ENCODE results near the gene KRTAP6-1.

Gene KRTAP6-1

GRCh38 chr21:30613836-30614235, at the start of gene KRTAP6-1:
Gene KRTAP6-1, minus strand, starts transcription at chr21:30613930. Its CDS starts 26 bp downstream, at chr21:30613904.
- no peak for DNase-seq

- no peak for DNase-seq
Observed at GRCh38 chr21:30652891-30653290, 39.2 kb upstream of the KRTAP6-1 start.

- DNase-seq, result no peak
Observed at GRCh38 chr21:30646904-30647414, 33.2 kb upstream of the KRTAP6-1 start.

GRCh38 chr21:30642564-30642963, 28.8 kb upstream of the KRTAP6-1 start, which contains the start of gene KRTAP20-3:
Gene KRTAP20-3, plus strand, starts transcription at chr21:30642864.
- DNase-seq, result no peak

GRCh38 chr21:30638686-30639085, 25.0 kb upstream of the KRTAP6-1 start:
- DNase-seq, result no peak

GRCh38 chr21:30634906-30635305, 21.2 kb upstream of the KRTAP6-1 start, which contains the start of gene KRTAP20-2:
Gene KRTAP20-2, plus strand, starts transcription at chr21:30635206. Its CDS starts 58 bp downstream, at chr21:30635264.
- DNase-seq, result no peak

GRCh38 chr21:30629200-30629599, 15.5 kb upstream of the KRTAP6-1 start:
- no peak for DNase-seq

- DNase-seq, result no peak
Observed at GRCh38 chr21:30628109-30628508, 14.4 kb upstream of the KRTAP6-1 start.

- DNase-seq, result no peak
Observed at GRCh38 chr21:30625449-30626165, 11.9 kb upstream of the KRTAP6-1 start.

GRCh38 chr21:30623362-30623761, 9.6 kb upstream of the KRTAP6-1 start:
- no peak for DNase-seq

GRCh38 chr21:30620522-30620921, 6.8 kb upstream of the KRTAP6-1 start, which contains the start of gene KRTAP20-4:
Gene KRTAP20-4, plus strand, starts transcription at chr21:30620627.
- no peak for DNase-seq

GRCh38 chr21:30620080-30620479, 6.3 kb upstream of the KRTAP6-1 start:
- DNase-seq, result no peak

GRCh38 chr21:30616125-30616524, 2.4 kb upstream of the KRTAP6-1 start, which contains the start of gene KRTAP20-1:
Gene KRTAP20-1, plus strand, starts transcription at chr21:30616425. Its CDS starts 30 bp downstream, at chr21:30616455.
- DNase-seq, result no peak

- DNase-seq, result no peak
Observed at GRCh38 chr21:30615199-30615598, 1.5 kb upstream of the KRTAP6-1 start.

- no peak for DNase-seq
Observed at GRCh38 chr21:30612132-30612531, 1.6 kb downstream of the KRTAP6-1 start.

GRCh38 chr21:30605968-30606367, 7.8 kb downstream of the KRTAP6-1 start:
- no peak for DNase-seq

- DNase-seq, result no peak
Observed at GRCh38 chr21:30600787-30601186, 12.9 kb downstream of the KRTAP6-1 start, which contains the start of gene KRTAP22-1. Gene KRTAP22-1, plus strand, starts transcription at chr21:30601087.

- DNase-seq, result no peak
Observed at GRCh38 chr21:30598802-30599201, 14.9 kb downstream of the KRTAP6-1 start, which contains the start of gene KRTAP6-2. Gene KRTAP6-2, minus strand, starts transcription at chr21:30598902. Its CDS starts 28 bp downstream, at chr21:30598874.

- no peak for DNase-seq
Observed at GRCh38 chr21:30592140-30592539, 21.6 kb downstream of the KRTAP6-1 start, which contains the start of gene KRTAP6-3. Gene KRTAP6-3, plus strand, starts transcription at chr21:30592440. Its CDS starts 6 bp downstream, at chr21:30592446.

GRCh38 chr21:30590297-30590696, 23.4 kb downstream of the KRTAP6-1 start, which contains the start of gene KRTAP22-2:
Gene KRTAP22-2, minus strand, starts transcription at chr21:30590397.
- DNase-seq, result no peak

GRCh38 chr21:30582870-30583269, 30.9 kb downstream of the KRTAP6-1 start:
- no peak for DNase-seq

- no peak for DNase-seq
Observed at GRCh38 chr21:30580132-30580531, 33.6 kb downstream of the KRTAP6-1 start.

GRCh38 chr21:30579346-30579745, 34.4 kb downstream of the KRTAP6-1 start:
- no peak for DNase-seq

- no peak for DNase-seq
Observed at GRCh38 chr21:30577766-30578165, 36.0 kb downstream of the KRTAP6-1 start.

Data from stimulated activated CD4-positive, alpha-beta T cell treated with anti-CD3 and anti-CD28 coated beads, Interleukin-4, amount 100 ng/mL, for 4 hours (primary cell).